ENCODE data around the gene SEC23A.
"Not testable (repeated sequence)": the region's sequence is repeated elsewhere in the genome, so short reads cannot be mapped to it uniquely, and the experiment has no call there.

SEC23A gene

DNA sequence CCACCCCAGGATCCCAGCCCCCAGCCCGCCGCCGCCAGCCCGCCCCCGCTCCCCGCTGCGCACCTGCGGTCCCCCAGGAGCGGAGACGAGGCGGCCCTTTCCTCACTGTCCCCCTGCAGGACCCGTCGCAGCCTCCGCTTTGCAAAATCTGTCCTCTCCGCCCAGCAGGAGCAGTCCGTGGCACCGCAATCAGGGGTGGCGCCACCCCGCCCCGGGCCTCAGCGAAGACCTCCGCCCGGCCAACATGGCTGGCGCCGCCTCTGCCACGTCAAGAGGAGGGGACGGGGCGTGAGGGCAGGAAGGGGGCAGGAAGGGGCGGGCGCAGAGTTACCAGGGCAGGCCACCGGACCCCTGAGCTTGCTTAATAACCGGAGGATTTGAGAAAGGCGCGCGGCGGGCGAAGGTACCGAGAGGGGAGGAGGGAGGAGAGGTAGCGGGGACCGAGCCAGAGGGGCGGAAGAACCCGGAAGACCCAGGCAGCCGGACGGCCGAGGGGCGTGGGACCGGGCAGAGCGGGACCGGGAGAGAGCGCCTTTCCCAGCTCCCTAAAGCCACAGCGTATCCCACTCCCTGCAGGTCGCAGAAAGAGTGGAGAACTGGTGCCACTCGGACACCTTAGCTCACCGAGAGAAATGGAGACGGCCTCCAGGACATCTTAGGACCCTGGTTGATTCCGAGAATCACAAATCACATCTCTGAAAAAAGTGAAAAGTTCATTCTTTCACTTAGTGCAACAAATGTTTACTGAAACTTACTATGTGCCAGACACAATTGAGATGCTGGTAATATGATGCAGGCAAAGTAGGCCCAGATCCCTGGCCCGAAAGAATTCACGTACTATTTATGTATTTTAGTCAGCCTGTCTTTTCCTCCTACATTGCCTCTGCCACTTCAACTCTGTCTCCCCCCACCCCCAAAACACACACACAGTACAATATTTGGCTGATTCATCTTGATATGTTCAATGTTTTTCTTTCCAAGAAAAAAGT is at the start of gene SEC23A:
Gene SEC23A, minus strand, starts transcription at position 267 of the 989 bp plus-strand sequence. CDS start 7,117 bp downstream, outside the sequence.
- peak; percentile 52 for DNase-seq (ENCODE audit: low spot score)

- DNase-seq (ENCODE audit: low spot score), result peak; percentile 9
These were observed 42.4 kb upstream of the SEC23A start for GRCh38 chr14:39145266-39145966.

DNA sequence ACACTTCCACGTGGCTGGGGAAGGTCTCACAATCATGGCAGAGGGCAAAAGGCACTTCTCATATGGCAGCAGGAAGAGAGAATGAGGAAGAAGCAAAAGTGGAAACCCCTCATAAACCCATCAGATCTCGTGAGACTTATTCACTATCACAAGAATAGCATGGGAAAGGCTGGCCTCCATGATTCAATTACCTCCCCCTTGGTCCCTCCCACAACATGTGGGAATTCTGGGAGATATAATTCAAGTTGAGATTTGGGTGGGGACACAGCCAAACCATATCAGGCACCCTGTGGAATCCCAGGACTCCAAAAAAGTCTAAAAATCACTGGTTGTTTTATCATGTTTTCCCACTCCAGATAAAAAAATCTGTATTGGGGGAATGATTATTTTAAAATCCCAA is 40.2 kb upstream of the SEC23A start:
- DNase-seq (ENCODE audit: low spot score), result not testable (repeated sequence)

DNA sequence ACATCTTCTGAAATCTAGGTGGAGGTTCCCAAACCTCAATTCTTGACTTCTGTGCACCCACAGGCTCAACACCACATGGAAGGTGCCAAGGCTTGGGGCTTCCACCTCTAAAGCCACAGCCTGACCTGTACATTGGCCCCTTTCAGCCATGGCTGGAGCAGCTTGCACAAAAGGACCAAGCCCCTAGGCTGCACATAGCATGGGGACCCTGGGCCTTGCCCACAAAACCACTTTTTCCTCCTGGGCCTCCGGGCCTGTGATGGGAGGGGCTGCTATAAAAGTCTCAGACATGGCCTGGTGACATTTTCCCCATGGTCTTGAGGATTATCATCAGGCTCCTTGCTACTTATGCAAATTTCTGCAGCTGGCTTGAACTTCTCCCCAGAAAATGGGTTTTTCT is 38.6 kb upstream of the SEC23A start:
- DNase-seq (ENCODE audit: low spot score), result not testable (repeated sequence)

- no peak for DNase-seq (ENCODE audit: low spot score)
These were observed 37.1 kb upstream of the SEC23A start for GRCh38 chr14:39140170-39140569.

GRCh38 chr14:39138440-39138839 is 35.4 kb upstream of the SEC23A start:
- no peak for DNase-seq (ENCODE audit: low spot score)

DNA sequence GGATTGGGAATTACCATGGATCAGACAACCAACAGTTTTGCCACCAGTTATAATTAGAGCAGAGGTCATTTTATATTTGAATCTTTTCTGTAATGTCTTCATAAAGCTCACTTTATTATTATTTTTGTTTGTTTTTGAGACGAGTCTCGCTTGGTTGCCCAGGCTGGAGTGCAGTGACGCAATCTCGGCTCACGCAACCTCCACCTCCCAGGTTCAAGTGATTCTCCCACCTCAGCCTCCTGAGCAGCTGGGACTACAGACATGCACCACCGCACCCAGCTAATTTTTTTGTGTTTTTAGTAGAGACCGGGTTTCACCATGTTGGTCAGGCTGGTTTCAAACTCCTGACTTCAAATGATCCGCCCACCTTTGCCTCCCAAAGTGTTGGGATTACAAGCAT is 34.8 kb upstream of the SEC23A start:
- not testable (repeated sequence) for DNase-seq (ENCODE audit: low spot score)

DNA sequence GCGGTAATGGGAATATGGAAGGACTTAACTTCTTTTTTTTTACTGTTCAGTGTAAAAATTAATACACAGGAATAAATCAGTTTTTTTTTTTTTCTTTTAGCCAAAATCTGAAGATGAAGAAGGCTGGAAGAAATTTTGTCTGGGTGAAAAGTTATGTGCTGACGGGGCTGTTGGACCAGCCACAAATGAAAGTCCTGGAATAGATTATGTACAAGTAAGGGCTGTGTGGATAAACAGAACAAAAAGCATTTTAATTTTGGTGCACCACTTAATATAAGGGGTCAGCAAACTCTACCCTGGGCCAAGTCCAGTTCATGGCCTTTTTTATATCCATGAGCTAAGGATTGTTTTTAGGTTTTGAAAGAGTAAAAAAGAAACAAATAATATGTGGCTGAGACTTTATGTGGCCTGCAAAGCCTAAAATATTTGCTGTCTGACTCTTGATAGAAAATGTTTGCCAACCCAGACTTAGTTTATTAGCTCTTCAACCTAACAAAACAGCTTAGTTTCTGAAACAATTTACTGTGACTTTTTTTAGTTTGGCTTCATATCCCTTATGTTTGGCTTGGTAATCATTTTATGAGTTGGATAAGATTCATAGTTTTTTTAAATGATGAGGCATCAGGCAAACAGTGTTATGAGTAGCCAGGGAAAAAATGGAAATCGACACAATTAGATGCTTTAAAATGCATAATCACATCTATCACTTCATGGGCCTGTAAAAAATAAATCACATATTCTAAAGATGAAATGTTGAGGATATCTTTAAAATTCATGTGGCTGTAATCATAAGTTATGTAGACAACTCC is 19.5 kb upstream of the SEC23A start:
- no peak for DNase-seq (ENCODE audit: low spot score)

DNA sequence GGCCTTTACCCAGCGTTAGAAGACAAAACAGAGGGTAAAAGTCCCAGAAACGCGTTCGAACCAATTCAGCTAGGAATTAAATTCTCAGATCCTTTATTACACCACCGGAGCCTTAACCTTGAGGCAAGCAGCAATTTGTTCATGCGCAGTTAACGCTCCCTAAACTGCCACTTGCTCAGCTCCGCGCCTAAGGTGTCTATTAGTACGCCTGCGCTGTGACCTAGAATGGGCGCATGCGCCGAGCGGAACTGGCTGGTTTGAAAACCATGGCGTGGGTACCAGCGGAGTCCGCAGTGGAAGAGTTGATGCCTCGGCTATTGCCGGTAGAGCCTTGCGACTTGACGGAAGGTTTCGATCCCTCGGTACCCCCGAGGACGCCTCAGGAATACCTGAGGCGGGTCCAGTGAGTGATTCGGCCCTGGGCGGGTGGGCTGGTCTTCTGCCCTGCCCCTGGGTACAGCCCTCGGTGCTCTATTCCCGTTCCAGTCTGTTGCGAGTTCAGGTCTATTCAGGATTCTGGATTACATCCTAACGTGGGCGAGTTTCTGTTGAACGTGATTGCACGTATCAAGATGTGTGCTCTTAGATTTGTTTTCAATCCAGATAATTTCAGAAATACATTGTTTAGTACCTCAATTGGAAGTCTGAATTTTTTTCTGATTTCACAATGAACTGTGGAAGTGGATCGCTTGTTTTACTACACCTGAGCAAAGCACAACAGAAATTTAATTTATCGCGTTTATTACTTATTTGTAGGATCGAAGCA is 11.2 kb upstream of the SEC23A start, which contains the start of gene GEMIN2:
Gene GEMIN2, plus strand, starts transcription at position 251 of the 766 bp plus-strand sequence. Its CDS starts 16 bp downstream, at position 267.
- peak; percentile 75 for DNase-seq (ENCODE audit: low spot score)

DNA sequence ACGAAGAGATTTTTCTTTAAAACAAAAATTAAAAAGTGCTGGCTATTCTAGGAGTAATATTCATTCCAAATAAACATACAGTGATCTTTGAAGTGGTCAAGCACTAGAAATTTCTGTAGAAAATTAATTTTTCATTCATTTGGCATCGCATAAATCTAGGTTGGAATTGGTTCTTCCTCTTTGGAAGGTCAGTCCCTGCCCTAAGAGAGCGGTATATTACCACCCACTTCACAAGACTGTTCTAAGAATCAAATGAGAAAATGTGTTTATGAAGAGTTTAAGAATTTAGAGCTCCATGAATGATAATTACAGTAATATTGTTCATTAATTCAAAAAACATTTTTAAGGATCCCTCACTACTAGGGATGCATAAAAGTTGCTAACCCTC is 10.6 kb upstream of the SEC23A start:
- no peak for DNase-seq (ENCODE audit: low spot score)

DNA sequence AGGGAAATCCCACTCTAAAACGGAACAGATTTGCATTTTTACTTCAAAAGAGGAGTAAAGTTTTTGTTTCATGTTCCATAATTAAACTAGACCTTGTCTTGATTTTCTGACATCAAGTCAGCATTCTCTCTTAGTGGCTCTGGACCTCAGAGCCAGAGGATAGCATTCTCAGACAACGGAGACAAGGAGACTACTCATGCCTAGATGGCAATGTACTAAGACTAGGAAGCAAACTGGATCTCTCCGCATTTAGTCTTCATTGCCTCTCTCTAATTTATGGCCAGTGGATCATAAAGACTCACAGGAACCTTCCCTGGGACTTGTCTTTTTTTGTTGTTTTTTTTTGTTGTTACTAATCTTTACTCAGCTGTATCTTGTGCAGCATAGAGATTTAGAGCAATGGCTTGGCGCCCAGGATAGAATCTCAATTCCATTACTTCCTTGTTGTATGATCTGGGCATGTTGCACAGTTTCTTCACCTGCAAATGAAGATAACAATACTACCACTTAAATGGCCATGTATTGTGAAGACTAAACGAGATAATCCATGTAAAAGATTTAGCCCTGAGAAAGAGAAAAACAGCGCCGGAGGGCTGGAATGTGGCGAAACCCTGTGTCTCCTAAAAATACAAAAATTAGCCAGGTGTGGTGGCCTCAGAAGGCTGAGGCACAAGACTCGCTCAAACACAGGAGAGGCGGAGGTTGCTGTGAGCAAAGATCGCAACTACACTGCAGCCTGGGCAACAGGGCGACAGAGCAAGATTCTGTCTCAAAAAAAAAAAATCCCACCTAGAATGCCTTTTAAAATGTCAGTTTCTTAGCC is 7.1 kb upstream of the SEC23A start:
- no peak for DNase-seq (ENCODE audit: low spot score)

- DNase-seq (ENCODE audit: low spot score), result no peak
These were observed 5.8 kb upstream of the SEC23A start for GRCh38 chr14:39108791-39109190.

- DNase-seq (ENCODE audit: low spot score), result peak; percentile 47
These were observed 4.6 kb upstream of the SEC23A start for GRCh38 chr14:39107591-39107996.

- DNase-seq (ENCODE audit: low spot score), result not testable (repeated sequence)
These were observed 1.2 kb upstream of the SEC23A start for GRCh38 chr14:39104078-39104801.

DNA sequence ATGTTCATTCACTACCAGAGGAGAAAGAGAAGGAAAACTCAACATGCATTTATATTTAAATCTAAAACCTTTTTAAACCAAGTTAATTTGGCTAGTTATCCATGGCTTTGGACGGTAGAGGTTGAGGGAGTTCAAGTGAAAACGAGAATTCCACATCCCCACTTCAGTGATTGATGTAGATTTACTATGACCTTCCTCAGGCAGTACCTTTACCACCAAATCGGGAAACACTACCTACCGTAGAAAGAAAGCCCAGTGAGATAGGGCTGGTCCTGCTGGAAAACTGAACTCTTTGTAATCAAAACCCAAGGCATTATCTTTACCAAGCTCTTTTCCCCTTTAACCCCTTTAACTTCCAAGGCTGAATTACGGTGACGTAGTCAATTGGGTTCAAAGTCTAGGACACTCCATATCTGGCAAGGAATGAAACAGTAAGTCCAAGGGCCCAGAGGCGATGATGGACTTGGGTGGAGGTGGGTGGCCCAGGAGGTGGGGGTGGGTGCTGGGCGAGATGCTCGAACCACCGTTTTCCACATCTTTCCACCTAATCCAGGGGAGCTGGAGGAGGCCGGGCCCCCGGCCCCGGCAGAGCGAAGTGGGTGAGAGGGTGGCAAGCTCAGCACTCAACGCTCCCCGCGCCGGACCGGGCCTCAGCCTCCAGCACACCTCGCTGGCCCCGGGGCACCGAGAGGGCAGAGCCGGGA is 618 bp downstream of the SEC23A start:
- peak; percentile 18 for DNase-seq (ENCODE audit: low spot score)

DNA sequence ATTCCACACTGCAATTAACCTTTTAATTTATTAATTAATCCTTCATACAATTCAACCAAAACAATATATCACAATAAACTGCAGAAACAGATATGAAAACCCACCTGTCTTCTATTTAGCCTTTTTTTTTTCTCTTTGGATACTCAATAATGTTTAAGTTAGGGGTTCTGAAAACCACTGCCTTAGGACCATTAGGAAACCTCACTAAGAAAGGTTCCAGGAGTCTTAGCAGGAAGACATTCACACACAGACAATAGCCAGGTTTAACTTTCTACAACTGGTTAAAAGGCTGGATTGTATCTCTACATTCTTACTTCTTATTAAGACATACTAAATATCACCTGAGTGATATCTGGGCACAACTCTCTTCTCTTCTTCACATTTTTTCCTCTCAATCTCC is 3.3 kb downstream of the SEC23A start:
- no peak for DNase-seq (ENCODE audit: low spot score)

DNA sequence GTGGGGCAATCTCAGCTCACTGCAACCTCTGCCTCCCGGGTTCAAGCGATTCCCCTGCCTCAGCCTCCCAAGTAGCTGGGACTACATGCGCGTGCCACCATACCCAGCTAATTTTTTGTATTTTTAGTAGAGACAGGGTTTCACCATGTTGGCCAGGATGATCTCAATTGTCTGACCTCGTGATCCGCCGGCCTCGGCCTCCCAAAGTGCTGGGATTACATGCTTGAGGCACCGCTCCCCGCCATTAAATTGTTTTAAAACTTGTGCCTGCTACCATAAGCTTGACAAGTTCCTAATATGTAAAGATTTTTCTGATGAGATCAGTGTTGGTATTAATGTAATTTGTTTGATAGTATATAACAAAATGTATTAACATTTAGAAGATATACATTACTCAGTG is 3.8 kb downstream of the SEC23A start:
- DNase-seq (ENCODE audit: low spot score), result not testable (repeated sequence)

DNA sequence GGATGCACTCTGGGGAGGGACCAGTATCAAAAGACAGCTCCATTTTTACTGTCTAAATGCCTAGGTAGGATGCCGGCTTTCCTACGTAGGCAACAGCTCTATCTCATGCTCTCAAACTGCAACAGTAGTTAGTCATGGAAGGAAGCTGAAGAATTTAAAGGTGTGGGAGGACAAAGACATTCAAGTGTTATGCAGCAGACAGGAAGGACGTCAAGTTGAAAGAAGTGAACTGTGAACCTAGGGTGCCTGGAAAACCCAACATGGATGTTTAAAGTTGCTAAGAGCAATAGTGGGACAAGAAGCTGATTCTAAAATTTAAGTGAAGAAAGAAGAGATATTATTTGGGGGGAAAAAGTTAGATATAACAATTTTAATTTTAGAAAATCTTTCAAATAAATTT is 5.9 kb downstream of the SEC23A start:
- no peak for DNase-seq (ENCODE audit: low spot score)

GRCh38 chr14:39094515-39094914 is 8.5 kb downstream of the SEC23A start:
- no peak for DNase-seq (ENCODE audit: low spot score)
